NB4 (cell line): ENCODE measurements around the gene IL16.

Experiments used
- DNase-seq: peaks from one replicate; pipeline ENCODE4 v3.0.0; 2010; ENCODE audit warnings: low read depth
- H3K4me3 ChIP-seq: one replicate; pipeline ENCODE4 v1.5.1; 2011; ENCODE audit warnings: mild to moderate bottlenecking, low read depth, low read length, moderate library complexity
- MYC ChIP-seq: IDR thresholded peaks from 2 replicates; pipeline ENCODE4 v1.6.1; 2011; ENCODE audit warnings: low read depth, low read length
- POLR2A ChIP-seq: IDR thresholded peaks from 2 replicates; pipeline ENCODE4 v1.6.1; 2011; ENCODE audit warnings: mild to moderate bottlenecking; ENCODE audit not compliant: insufficient read length; ENCODE audit errors: extremely low read depth
- TF ChIP-seq, protein P1 (sequence below): IDR thresholded peaks from one replicate; pipeline ENCODE4 v1.5.1; 2012; ENCODE audit warnings: low read depth, low read length
- TF ChIP-seq, protein P2 (sequence below): IDR thresholded peaks from 2 replicates; pipeline ENCODE4 v1.6.1; 2011; ENCODE audit warnings: low read depth, low read length

IL16 gene

DNA sequence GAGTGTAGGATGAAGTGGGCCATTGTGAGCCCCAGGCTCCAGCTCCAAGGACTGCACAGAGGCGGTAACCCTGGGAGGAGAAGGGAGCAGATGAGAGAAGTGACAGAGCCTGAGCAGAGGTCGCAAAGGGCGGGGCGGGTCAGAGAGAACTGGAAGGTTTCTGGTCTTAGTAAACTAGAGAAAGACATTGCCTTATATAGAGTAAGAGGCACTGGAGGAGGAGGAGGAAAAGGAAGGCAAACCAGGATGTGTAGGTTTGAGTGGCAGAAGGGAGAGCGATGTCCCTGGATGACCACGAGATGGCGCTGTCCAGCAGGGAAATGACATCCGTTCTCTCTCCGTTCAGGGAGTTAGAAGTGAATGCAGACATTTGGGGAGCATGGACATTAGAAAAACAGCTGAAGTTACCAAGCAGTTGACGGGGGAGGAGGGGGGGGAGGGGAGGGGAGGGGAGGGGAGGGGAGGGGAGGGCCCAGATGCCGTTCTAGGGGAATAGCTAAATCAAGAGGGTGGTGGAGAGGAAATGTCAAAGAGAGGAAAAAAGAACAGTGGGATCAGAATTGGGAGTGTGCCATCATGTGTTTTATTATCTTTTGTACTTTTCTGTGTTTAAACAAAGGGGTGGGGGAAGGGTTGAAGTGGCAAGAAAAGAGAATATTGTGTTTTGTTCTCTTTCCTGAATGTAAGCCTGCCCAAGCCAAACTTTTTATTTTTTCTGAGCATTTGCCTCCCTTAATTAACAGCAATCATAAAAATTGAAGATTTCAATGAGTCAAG is 78.4 kb downstream of the IL16 start:
- peak; percentile 90 for DNase-seq
- TF ChIP-seq POLR2A (no peak), MYC (no peak)
- TF ChIP-seq, protein P1, sequence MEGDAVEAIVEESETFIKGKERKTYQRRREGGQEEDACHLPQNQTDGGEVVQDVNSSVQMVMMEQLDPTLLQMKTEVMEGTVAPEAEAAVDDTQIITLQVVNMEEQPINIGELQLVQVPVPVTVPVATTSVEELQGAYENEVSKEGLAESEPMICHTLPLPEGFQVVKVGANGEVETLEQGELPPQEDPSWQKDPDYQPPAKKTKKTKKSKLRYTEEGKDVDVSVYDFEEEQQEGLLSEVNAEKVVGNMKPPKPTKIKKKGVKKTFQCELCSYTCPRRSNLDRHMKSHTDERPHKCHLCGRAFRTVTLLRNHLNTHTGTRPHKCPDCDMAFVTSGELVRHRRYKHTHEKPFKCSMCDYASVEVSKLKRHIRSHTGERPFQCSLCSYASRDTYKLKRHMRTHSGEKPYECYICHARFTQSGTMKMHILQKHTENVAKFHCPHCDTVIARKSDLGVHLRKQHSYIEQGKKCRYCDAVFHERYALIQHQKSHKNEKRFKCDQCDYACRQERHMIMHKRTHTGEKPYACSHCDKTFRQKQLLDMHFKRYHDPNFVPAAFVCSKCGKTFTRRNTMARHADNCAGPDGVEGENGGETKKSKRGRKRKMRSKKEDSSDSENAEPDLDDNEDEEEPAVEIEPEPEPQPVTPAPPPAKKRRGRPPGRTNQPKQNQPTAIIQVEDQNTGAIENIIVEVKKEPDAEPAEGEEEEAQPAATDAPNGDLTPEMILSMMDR, result peak; percentile 95
- no peak overlapping the region for H3K4me3 ChIP-seq

DNA sequence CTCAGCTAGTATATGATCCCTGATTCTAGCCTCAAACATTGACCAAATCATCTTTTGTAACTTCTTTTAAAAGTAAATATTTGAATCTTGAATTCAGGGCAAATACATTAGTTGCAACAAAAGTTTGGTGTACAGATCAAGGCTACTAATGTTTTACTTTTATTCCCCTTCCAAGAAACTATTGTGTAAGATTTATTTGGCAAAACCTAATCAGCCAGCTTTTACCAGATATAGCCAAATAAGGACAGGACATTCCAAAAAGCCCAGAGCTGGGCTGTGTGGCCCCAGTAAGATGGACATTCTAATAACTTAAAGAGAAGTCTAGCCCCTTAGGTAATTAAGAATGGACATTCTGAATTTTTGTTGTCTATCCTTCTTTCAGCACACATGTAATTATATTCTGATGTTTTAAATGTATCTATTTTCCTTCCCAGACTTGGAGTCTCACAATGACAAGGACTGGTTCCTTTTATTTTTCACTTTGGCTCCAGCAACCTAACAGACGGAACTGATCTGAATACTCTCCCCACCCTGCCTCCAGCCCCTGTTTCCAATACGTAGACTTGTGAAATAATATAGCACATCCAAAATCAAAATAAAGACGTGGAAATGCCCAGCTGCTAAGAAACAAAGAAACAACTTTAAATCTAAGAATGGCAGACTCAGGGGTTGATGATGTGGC is 79.2 kb downstream of the IL16 start:
- TF ChIP-seq, protein P2, sequence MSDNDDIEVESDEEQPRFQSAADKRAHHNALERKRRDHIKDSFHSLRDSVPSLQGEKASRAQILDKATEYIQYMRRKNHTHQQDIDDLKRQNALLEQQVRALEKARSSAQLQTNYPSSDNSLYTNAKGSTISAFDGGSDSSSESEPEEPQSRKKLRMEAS, result no peak
- TF ChIP-seq, protein P1, result no peak
- TF ChIP-seq MYC (no peak), POLR2A (no peak)
- no peak overlapping the region for H3K4me3 ChIP-seq
- no peak for DNase-seq

DNA sequence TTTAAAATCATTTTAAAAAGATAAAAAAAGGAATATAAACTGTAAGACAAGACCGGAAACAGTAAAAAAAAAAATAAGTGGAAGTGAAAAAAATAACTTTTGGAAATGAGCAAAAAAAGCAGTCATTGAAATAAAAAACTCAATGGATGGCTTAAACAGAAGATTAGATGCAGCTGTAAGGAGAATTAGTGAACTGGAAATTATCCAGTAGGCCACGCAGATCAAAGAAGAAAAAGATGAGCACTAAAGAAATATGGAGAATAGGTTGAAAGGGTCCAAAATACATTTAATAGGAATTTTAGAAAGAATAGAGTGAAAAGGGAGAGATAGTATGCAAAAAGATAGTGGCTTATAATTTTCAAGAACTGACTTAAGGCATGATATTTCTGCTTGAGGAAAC is 80.3 kb downstream of the IL16 start:
- DNase-seq, result no peak
- no peak overlapping the region for H3K4me3 ChIP-seq
- no peak for TF ChIP-seq POLR2A

DNA sequence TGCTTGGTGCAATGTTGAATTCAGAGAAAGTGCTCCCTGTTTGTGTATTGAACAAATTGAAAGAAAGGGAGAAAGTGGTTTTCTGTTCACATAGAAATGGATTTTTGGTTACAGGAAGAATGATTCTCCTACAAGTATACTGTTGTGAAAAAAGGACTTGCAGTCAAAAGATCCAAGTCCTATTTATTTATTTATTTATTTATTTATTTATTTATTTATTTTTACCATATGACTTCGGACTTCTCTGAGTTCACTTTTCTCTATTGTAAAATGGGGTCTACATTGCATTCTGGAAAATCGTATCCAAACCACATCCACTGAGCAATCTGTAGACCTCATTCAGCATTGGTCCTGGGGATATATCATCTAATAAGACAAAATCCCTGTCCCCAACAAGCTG is 81.2 kb downstream of the IL16 start:
- no peak overlapping the region for H3K4me3 ChIP-seq
- DNase-seq, result no peak
- TF ChIP-seq, protein P1, result no peak
- TF ChIP-seq POLR2A (no peak), MYC (no peak)
- TF ChIP-seq, protein P2, result no peak

DNA sequence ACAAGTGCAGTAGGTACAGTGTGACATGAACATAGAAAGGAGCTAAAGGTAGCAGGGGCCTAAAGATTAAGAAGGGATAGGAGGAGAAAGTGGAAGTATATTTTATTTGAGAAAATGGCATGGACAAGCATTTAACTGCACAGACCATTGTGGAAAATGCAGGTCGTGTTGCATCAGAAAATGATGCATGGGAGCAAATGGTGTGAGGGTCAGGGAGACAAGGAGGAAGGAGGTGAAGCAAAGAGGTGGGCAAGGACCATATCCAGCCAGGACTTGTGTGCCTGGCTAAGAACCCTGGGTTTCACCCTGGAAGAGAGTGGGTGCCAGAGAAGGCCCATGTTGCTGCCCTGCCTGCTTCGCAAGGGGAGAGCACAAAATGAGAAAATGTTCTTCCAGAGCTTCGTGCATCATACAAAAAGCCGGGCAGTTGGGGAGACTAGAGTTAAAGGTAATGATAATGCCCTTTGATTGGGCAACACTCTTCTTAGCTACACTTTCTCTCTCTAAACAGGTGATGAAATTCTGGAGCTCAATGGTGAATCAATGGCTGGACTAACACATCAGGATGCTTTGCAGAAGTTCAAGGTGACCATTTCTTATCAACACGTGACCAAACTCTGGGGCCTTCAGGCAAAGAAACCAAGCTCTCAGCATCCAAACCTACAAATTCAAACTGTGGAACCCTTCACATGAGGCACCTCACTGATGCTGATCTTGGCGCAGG is 81.8 kb downstream of the IL16 start:
- no peak overlapping the region for H3K4me3 ChIP-seq
- TF ChIP-seq POLR2A (no peak), MYC (no peak)
- TF ChIP-seq, protein P1, result no peak
- TF ChIP-seq, protein P2, result no peak
- no peak for DNase-seq

DNA sequence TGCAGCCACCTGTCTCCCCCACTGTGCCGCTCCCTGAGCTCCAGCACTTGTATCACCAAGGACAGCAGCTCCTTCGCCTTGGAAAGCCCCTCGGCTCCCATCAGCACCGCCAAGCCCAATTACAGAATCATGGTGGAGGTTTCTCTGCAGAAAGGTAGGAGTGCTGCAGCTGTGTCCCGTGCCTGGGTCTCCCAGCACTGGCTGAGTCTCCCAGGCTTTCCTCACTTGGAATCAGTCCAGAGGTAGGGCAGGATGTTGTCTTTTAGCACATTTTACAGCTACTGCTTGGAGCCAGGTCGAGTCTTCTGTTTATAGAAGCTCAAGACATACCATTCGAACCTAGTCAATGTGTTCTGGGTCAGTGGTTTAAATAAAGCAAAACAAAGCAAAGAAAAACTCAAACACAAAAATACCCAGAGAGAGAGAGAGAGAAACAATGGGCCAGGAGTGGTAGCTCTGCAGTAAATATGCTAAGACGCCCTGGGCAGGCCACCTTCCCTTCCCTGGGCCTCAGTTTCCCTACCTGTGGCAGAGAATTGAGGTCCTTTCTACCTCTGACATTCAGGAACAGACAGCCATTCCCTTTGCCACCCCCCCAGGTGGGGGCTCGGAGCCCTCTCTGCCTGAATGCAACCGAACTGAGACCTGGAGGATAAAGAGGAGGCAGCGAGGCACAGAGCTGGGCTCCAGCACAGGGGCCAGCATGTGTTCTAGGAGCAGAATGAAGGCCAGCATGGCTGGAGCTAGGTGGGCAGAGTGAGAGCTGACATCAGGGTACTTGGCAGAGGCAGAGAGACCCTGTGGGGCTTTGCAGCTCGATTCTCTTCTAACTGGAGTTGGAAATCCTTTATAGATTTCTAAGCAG is 83.2 kb downstream of the IL16 start:
- no peak overlapping the region for H3K4me3 ChIP-seq
- DNase-seq, result no peak
- TF ChIP-seq, protein P2, result no peak
- TF ChIP-seq, protein P1, result no peak
- TF ChIP-seq POLR2A (no peak), MYC (no peak)
